OCI-LY7 (cell line): ENCODE results near the gene GLCCI1.

Experiments
- CTCF ChIP-seq: fragments of 200-600 bp; sonication (generic); conservative IDR thresholded peaks from 2 replicates; pipeline ENCODE4 v1.5.1; 2014; ENCODE audit warnings: mild to moderate bottlenecking, antibody characterized with exemption, low read length, moderate library complexity, mixed read lengths
- EZH2phosphoT487 ChIP-seq: fragments of 200-600 bp; sonication (generic); IDR thresholded peaks from 2 replicates; pipeline ENCODE4 v1.6.1; 2018; ENCODE audit warnings: low read depth, borderline replicate concordance, mild to moderate bottlenecking, mixed run types, antibody characterized with exemption, low read length, moderate library complexity, mixed read lengths

- TF ChIP-seq CTCF (no peak), EZH2phosphoT487 (no peak)
Measured at GRCh38 chr7:8035192-8035591, 66.6 kb downstream of the GLCCI1 start.
